ENCODE results near the gene PTPRN2. TPM values are rescaled to one million over a fixed set of nuclear protein-coding genes. Genes with fewer than 3 reads are reported as not detected.
A peak's percentile ranks its signal among the peaks of the same experiment; 100 is the strongest.
"Not testable (repeated sequence)": the region's sequence is repeated elsewhere in the genome, so short reads cannot be mapped to it uniquely, and the experiment has no call there.

PTPRN2 gene
- polyA plus RNA-seq, 1 donor = 5.7 TPM

DNA sequence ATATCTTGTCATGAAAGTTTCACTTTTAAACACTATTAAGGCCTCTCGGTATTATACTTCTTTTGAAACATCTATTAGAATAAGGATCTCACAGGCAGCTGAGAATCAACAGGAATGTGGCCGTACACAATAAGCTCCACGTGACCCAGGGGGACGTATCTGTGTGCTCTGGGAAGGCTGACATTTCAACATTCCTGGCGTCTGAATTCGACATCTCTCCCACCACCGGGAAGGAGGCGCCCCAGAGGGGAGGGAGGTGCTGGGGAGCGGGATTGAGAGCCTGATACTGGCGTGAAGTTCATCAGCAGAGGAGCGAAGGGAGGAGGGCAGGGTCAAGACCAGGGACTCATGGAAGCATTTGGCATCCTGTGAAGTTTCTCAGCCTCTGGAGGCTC is 849.6 kb downstream of the PTPRN2 start:
- DNase-seq = peak; percentile 41

DNA sequence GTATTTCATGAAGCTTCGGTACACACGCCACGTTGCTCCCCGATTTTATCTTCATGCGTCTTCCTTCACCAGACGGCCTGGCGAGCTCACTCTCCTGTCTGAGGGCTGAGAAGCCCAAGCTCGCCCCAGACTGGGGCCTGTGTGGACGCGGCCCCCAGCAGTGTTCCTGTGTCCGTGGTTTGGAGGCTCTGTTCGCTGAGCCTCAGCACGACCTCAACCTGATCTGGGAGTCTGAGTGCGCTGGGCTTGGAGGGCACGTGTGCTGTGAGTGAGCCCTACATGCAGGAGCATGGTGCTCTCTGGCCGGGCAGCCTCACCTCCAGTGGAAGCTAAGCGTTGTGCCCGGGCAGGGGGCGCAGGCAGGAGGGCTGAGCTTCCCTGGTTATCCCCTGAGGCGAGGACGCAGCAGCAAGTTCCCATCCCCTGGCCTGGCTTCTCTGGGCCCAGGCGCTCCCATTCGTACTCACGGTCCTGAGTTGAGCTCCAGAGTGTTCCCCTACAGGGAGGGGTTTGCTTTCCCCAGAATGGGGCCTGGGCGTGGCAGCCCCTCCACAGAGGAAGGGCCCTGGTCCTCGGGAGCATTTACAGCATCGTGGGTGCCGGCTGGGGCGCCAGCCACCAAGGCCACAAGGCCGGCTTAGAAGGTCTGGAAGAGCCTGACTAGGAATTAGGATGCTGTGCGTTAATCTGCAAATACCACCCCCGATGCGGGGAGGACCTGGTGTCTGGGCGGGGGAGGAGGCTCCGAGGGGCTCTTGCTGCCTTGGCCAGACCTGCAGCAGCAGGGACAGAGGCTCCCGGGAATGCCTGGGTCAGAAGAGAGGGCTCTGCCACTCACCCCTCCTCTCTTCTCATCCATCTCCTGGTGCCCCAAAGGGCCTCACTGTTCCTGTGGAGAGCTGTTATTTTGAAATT is 850.2 kb downstream of the PTPRN2 start:
- no peak for DNase-seq

DNA sequence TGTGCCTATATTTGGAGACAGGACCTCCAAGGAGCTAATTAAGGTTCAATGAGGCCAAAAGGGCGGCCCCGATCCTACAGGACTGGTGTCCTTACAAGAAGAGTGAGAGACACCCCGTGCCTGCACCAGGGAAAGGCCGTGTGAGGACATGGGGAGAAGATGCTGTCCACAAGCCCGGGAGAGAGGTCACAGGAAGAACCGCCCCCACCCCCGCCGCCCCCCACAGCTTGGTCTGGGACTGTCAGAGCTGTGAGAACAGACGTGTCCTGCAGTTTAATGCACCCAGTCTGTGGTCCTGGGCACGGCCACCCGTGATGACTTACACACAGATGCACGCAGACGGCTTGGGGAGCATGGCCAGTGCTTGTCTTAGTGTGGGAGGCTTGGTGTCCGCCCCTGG is 851.3 kb downstream of the PTPRN2 start:
- no peak for DNase-seq

DNA sequence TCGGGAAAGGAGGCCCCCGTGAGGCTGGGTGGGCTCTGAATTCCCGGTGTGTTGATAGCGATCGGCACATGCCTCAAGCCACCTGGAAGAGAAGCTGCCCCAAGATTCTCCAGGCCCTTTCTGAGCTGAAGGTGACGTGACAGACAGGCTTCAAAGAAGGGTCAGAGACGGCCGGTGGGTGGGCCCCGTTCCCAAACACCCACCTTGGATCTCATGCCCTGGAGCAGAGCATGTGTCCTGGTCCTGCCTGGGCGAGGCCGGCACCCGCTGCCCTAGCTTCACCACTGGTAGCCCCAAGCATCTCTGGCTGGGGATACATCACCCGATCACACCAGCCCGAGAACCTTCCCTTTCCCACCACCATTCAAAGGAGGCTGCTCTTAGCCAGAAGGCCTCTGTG is 851.8 kb downstream of the PTPRN2 start:
- no peak for DNase-seq

DNA sequence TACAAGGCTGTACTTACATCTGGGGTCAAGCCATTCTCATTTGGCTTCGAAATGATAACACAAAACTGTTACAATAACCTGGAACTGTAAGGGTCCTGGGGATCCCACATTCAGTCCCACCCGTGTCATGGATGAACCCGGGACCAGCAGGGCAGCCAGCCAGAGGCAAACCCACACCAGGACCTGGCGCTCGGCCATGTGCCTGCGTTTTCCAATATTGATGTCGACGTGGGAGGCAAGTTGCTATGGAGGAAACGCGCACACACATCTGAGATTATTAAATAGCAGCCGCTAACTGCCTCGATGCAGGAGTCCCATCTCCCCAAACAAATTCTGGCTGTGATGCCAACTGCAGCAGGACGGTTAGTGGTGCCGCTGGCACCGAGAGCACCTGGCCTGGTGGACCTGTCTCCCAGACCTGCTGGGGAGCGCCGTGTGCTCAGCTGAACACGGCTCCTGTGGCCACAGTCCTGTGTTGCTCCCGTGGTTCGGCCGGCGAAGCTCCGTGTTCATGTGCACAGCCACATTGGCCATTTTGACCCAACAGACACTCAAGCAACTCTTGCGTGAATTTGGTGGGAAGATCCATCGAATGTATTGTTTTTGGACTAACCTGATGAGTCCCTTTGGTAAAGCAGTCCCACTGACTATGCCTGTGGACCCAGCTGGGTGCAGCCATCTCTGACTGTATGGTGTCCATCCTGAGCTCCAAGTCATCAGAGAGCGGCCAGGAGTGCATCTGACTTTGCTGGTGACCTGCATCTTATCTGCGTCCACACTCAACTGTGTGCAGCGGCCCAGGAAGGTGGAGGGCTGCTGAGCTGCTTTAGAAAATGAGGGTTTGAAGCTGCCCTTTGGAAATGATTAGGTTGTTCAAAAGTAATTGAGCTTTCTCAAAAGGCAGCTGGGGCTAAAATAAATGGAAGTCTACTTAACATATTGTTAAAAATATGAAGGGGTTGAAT is 852.7 kb downstream of the PTPRN2 start:
- no peak for DNase-seq

DNA sequence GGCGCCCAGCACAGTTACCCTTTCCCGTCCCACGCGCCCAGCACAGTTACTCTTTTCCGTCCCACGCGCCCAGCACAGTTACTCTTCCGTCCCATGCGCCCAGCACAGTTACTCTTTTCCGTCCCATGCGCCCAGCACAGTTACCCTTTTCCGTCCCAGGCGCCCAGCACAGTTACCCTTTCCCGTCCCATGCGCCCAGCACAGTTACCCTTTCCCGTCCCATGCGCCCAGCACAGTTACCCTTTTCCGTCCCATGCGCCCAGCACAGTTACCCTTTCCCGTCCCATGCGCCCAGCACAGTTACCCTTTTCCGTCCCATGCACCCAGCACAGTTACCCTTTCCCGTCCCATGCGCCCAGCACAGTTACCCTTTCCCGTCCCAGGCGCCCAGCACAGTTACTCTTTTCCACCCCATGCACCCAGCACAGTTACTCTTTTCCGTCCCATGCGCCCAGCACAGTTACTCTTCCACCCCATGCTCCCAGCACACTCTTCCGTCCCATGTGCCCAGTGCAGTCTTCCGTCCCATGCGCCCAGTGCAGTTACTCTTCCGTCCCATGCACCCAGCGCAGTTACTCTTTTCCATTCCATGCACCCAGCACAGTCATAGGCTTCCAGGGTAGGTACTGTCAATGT is 853.7 kb downstream of the PTPRN2 start:
- not testable (repeated sequence) for DNase-seq

DNA sequence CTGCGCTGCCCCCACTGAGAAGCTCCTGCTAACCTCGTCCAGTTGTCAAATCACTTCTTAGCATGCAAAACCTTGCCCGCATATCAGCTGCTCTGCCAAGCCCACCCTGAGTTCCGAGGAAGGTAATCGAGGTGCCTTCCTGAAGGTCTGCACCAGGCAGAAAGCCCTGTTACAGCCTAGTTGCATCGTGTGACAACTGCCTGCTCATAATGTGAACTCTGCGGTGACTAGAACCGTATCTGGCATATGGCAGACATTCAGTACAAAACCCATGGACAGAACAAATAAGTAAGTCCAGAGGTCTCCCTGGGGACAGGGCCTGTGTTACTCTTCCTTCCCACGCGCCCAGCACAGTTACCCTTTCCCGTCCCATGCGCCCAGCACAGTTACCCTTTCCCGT is 856.5 kb downstream of the PTPRN2 start:
- DNase-seq = no peak

DNA sequence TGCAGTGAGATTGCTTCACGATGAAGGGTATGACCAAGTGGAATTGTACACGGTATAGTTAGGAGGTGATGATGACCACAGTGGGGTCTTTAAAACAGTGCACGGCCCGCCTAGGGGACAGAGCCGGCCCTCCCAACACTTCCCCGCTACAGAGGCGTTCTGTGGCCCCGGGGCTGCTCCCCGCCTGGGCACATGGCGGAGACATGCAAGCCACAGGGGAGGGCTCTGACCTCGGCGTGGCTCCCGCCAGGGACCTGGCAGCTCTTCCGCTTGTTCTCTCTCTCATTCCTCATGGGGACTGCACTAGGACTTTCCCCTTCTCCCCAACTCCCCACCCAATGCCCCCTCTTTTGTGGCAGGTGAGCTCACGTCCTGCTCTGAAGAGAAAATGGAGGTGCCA is 857.0 kb downstream of the PTPRN2 start:
- no peak for DNase-seq

DNA sequence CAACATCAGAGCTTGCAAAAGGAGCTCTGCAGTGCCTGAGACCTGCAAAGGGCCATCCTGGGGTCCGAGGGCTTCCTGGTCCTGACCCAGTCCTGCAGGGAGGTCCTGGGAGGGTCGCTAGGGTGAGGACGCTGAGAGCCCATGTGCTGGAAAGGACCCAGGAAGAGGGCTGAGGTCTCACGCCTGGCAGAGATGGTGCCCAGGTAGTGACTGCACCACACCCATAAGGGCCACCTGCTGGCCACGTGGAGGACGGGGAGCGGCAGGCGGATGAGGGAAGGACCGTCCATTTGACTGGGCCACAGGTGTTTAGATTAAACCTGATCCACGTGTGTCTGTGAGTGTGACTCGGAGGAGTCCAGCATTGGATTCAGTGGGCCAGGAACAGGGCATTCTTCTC is 858.1 kb downstream of the PTPRN2 start:
- no peak for DNase-seq

DNA sequence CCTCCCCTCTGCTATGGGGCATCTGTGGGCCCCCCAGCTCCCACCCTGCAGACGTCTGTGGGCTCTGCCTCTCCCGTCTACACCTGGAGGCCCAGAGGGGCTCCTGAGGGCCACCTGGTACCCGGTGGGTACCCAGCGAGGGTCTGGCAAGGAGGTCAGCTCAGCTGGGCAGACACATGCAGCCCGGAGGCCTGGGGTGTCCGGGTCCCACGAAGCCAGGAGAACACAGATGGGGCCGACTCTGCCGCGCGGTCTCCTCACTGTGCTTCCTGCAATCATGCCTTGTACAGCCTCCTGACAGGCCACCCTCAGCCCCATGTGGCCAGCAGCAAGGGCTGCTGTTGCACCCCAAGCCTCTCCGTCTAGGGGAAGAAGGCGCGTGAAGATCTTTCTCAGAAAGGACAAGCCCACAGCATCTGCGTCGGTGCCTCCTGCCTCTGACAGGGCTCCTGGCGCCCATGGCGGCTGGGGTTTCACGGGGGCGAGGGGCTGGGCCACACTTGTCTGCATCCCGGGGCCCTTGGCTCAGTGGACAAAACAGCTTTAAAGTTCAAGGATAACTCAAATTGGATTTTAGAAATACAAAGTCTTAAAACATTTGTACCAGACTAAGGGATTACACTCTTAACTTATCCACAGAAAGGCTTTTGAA is 859.5 kb downstream of the PTPRN2 start:
- DNase-seq = no peak

DNA sequence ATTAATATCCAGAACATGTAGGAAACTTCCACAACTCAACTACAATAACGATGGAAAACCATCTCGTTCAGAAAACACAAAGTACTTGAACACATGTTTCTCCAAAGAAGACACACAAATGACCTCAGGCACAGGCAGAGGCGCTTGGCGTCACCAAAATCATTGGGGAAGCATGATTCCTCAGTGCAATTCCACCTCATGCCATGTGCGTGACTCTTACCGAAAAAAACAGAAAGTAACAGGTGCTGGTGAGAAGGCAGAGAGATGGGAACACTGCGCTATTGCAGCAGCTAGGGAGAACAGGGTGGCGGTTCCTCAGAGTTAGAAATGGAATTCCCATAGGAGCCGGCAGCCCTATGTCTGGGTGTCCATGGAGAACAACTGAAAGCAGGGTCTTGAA is 860.9 kb downstream of the PTPRN2 start:
- DNase-seq = no peak

DNA sequence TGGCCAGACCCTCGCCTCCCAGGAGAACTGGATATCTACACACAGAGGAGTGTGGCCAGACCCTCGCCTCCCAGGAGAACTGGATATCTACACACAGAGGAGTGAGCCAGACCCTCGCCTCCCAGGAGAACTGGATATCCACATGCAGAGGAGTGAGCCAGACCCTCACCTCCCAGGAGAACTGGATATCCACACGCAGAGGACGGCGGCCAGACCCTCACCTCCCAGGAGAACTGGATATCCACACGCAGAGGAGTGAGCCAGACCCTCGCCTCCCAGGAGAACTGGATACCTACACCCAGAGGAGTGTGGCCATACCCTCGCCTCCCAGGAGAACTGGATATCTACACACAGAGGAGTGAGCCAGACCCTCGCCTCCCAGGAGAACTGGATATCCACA is 862.3 kb downstream of the PTPRN2 start:
- not testable (repeated sequence) for DNase-seq

DNA sequence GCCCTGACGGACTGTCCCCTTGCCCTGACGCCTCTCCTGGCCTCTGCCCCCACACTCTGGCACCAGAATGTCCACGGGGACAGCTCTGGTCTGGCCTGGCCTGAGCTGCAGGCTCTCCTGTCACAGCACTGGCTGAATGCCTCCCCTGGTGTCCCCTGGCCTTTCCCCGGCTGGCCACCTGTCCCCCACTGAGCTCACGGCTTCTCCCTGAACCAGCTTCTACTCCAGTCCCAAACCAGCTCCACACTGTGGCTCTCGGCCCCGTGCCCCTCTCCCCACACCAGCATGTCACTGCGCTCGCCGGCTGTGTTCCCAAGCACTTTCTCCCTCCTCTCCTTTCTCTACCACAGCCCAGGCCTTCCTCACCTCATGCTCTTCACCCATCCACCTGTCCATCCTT is 864.4 kb downstream of the PTPRN2 start:
- no peak for DNase-seq

DNA sequence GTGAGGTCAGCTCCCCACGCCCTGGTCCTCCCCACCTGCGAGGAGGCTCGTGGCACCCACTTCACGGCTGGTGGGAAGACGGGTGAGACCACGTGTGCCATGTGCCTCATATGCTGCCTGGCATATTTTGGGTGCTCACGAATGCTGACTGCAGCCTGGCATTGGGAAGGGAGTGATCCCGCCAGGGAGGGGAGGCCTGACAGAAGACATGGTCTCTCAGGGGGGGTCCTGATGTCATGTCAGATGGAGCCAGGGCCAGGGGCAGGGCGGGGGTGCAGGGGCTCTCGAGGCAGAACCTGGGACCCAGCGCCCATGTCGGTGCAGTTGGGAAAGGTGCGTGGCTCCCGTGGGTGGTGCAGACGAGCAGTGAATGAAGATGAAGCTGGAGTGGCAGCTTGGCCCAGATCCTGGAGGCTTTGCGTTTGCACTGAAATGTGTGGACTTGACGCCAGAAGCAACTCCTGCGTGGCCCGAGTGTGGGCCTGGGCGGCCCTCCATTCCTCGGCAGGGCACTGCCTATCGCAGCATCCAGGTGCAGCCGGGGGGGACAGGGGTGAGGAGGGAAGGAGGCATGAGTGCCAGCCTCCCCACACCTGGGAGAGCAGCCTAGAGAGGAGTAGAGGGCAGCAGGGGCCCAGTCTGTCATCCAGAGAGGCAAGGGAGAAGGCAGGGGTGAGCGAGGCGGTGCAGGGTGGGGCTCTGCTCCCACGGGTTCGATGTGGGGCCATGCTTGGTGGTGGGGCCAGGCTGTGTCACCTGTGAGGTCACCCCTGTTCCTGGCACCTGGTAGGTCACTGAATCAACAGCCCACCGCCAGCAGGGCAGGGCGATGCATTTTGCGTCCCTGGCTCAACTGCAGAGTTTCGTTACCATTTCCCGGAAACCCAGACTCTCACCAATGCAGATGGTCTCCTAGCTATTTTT is 865.2 kb downstream of the PTPRN2 start:
- DNase-seq = no peak

DNA sequence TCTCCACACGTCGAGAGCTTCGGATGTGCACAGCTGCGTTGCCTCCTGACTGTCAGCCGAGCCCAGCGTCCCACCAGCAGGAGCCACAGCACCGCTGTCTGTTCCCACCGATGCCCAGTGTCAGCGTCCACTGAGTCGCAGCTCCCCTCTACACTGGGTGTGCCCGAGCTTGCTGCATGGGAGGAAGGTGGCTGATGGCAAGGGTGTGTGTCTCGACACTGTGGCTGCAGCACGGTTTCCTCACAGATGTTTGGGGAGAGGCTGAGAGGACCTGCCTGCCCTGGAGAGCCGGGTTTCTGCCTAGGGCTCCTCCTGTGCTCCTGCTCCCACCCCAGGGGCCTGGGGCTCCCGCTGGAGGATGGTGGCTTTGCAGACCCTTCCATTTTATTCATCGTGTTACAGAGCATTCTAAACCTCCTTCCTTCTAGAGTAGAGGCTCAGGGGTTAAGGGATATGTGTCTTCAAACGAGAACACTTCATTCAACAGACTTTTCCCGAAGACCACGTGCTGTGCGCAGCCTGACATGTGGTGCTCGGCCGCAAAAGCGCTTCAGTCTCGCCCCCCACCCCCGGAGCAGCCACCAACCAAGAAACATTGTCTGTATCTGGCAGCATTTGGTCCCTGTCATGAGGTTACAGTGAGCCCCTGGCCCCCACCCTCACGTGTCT is 866.0 kb downstream of the PTPRN2 start:
- no peak for DNase-seq

DNA sequence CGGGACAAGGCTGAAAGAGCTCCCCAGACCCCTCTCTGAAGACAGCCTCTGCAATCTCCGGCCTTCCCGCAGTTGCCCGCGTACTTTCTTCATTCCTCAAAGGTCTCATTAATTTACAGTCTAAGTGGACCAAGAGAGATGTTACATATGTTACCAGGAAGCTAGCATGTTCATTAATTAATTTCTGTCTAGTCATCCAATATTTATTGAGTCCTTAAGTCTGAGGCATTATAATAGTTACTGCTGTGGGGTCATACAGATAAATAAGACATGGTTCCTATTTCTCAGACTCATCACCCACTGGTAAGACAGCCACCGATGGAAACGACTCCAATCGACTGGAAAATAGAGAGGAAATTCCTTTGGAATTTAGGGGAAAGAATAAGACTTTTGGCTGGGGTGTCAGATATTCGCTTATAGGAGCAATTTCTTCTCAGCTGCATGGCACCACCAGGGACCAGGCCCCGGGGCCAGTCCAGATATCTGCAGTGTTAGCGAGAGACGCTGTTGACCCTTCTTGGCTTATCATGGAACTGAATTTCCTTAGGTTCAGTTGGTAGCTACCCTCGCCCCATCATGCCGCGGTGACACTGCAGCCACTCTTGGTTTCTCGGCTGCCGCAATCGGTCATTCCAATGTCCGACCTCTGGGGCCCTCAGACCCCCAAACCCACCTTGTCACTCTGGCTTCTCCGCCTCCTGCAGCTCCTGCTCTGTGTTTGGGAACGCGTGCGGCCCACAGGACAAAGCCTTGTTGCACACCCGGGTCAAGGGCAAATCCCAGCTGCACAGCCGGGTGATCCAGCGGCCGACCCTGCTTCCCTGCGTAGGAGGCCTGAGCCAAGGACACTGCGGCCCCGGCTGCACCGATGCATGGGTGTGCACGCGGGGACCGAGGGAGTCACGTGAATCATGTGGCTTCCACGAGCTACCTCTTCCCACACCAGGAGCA is 867.6 kb downstream of the PTPRN2 start:
- no peak for DNase-seq

DNA sequence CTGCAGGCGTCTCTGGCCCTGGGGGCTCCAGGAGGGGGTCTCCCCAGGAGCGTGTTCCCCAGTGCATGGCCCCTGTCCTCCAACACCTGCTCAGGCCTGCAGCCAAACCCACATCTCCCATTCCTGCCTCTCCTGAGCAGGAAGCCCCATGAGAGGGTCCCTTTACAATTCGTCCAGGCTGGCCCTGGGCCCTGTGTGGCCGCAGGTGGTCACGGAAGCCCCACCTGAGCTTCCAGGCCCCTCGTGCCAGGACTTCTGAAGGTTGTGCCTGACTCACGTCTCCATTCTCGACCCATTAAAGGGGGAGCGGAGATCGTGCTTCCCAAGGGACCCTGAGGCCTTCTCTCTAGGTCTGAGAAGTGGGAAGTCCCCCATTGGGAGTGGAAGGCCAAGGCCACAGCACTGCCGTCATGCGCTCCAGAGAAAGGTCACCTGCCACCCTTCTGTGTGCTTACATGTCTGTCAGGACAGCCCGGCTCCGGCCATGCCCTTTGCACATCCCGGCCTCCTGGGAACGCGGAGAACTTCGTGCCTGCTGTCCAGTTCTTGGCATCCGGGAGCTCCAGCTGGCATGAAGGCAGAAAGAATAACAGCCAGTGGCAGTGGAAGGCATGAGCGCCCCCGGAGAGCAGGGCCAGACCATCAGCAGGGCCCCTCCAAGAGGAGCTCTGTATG is 868.5 kb downstream of the PTPRN2 start:
- no peak for DNase-seq

DNA sequence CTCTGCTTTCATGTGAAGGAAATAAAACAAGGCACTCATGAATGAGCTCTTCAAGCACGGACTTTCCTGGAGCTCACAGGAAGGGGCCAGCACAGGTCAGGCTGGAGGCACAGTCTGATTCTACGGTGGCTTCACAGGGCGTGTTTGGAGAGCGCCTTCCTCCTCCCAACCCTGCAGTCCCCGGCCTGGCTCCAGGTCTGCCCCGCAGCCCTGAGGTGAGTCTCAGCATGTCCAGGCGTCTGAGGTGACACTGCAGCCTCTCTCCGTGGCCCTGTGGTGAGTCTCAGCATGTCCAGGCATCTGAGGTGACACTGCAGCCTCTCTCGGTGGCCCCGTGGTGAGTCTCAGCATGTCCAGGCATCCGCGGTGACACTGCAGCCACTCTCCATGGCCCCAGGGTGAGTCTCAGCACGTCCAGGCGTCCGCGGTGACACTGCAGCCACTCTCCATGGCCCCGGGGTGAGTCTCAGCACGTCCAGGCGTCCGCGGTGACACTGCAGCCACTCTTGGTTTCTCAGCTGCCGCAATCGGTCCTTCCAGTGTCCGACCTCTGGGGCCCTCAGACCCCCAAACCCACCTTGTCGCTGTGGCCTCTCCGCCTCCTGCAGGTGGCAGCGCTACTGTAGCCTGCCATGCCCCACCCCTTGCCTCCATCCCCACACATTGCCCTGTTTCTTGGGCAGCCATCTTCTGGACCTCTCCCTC is 869.2 kb downstream of the PTPRN2 start:
- no peak for DNase-seq

Measured in left kidney (tissue), 2 donors.